ENCODE measurements around the gene DCANP1. TPM values are rescaled to one million over a fixed set of nuclear protein-coding genes. Genes with fewer than 3 reads are reported as not detected.

The DCANP1 gene
- total RNA-seq, 1 donor from 2014 or later = not detected

DNA sequence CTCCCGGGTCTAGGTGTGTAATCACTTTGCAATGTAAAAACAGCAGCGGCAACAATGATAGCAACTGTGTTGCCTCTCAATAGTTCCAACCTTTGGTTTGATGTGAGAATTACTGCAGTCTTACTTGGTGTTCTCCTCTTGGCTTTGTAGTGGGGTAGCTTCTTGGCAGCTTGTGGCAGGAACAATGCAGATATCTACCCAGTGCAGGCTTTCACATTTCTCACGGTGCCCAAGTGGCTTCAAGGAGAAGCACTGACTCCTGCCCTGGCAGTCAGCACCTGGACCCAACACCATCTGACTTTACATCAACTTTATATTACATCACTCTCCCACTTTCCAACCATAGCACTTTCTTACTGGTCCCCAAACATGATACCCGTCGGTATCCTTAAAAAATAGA, 33.4 kb upstream of the DCANP1 start:
- no peak for DNase-seq (ENCODE audit: low read depth in 2 of 2)

DNA sequence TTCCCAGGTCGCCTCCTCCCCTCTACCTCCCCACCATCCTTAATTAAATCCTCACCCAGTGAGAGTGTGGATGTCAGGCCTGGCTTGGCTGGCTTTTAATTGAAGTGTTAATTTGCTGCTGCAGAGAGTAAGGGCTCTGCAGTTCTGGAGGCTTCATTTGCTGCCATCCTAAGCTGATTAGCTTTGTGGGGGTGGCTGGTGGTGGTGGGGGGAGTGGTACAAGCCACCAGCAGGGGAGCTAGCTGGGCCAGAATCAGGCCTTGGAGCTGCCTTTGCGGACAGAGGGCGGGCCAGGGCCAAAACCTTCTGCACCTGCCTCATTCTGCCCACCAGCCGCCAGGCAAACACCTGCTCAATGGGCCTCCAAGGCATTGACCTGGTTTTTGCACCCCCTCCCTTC, 31.8 kb upstream of the DCANP1 start:
- DNase-seq (ENCODE audit: low read depth in 2 of 2) = no peak

- no peak for DNase-seq (ENCODE audit: low read depth in 2 of 2)
Observed at GRCh38 chr5:135477613-135478066, 30.5 kb upstream of the DCANP1 start.

DNA sequence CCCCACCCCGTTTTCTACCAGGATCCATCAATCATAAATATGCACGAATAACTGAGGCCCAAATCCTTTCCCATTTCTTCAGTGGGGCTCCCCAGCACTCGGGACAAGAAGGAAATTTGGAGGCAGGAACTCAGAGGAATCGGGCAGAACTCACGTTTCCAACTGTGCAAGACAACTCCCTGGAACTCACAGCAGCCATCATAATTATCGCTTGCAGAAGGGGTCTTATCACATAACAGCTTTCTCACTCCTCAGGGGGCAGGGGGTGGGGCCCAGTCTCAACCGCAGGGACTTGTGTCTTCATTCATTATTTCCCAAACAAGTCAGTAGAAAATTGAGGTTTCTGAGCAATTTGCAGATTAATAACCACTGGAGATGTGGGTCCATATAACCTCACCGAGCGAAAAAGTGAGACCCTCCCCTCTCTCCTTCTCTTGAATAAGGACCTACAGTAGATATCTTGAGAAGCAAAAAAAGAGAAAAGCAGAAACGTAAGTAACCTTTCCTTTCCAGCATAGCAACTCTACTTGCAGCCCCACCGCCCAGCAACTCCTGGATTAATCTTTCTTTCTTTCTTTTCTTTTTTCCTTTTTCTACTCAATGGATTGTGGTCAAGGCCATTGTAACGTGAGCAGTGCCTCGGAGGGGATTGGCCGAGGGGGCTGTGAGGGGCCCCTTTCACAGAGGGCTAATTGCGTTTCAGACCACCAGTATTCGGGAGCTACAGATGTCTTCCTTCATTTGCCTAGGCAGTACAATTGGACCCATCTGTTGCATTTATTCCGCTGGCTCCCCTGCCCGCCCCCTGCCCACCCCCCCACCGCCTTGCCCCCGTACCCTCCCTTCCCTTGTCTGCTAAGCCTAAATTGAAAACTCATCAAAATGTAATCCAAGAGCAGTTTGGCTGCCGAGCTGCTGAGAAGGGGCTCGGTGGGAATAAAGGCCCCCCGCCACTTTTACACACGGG, 29.8 kb upstream of the DCANP1 start:
- DNase-seq (ENCODE audit: low read depth in 2 of 2) = no peak

DNA sequence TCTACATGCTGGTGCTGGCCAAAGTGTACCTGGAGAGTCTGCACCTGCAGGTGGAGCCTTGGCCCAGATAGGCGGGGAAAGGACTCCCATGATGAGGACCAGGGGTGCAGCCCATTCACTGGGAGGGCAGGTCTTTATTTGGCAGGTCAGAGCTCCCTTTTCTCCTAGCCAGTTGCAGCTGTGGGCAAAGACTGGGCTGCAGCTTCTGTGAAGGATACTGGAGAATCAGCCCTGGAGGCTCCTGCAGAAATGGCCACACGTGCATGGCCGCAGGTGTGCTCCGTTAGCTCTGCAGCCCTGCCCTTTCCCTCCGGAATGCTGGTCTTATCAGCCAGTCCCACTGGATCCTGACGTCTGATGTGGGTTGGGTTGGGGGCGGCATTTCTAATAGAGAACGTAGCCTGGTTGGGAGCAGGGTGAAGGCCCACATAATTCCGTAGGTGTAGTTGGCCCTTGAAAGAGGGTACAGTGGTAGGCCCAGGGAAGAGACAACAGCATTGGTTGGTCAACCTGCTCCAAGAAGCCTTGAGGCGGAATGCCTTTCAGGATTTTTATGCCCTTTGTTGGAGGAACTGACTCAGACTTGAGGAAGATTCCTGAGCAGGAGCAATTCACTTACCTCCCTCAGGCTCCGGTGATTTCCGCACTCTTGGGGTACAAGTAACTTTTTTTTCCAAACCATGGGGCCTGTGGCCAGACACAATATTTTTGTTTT, 27.0 kb upstream of the DCANP1 start:
- DNase-seq (ENCODE audit: low read depth in 2 of 2) = no peak

DNA sequence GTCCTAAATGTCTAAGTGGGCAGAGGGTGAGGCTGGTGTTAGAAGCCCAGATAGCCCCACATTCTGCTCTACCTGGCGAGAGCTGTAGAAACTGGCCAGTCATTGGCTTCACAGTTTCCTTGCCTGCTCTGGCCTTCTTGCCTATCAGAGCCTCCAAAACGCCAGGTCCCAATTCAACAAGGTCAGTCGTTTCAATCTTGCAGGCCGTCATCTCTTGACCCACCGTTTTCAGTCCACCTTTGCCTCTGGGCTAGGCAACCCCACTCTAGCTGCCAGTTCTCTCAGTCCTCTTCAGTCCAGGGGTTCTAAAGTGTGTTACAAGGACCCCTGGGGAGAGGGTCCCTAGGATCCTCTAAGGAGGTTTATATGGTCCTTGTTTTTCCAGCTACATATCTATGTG, 25.0 kb upstream of the DCANP1 start:
- DNase-seq (ENCODE audit: low read depth in 2 of 2) = no peak

DNA sequence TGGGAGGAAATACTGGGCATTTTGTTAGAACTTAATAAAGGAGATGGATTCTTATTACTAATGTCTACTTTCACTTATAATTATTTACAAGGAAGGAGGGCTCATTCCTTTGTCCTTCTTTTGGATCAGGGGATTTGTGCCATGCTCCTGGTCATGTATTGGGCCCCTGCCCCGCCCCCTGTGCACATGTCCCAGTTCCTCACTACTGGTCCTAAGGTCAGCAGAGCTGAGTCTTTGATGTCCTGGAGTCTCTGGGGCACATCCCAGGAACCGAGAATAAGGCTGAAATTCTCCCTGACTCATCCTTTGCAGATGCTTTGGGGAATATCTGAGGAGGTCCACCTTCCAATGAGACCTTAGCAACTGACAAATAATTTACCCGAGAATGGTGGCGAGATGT, 24.6 kb upstream of the DCANP1 start:
- no peak for DNase-seq (ENCODE audit: low read depth in 2 of 2)

GRCh38 chr5:135469911-135470310, 22.8 kb upstream of the DCANP1 start:
- DNase-seq (ENCODE audit: low read depth in 2 of 2) = no peak

GRCh38 chr5:135468541-135468940, 21.4 kb upstream of the DCANP1 start:
- no peak for DNase-seq (ENCODE audit: low read depth in 2 of 2)

DNA sequence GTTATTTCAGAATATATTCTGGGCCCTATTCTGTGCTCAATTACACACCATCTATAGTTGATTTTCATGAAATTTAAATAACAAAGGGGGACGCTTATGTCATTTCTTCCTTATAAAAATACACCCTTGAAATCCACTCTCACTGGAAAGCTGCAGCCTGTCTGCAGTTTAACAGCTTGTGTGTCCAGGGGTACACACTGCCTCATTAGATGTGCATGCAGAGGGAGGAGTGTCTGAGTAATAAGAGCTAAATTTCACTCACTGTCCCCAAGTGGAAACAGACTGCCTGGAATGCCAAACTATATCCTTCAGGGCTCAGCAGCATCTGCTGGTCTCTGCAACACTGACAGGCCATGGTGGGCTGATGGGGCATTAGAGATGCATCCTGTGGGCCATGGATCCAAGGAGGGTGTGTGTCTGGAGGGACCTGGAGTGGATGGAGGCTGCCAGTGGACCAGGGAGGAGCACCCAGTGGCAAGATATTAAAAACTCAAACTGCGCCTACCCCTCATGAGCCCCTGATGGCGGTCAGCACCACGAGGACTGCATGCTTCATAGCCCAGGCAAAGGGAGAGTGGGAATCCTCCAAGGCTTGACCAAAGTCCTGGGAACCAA, 20.8 kb upstream of the DCANP1 start:
- DNase-seq (ENCODE audit: low read depth in 2 of 2) = no peak

- DNase-seq (ENCODE audit: low read depth in 2 of 2) = no peak
Observed at GRCh38 chr5:135467051-135467625, 20.0 kb upstream of the DCANP1 start.

- DNase-seq (ENCODE audit: low read depth in 2 of 2) = peak; percentile 67 to 75
Observed at GRCh38 chr5:135466178-135467050, 19.3 kb upstream of the DCANP1 start.

DNA sequence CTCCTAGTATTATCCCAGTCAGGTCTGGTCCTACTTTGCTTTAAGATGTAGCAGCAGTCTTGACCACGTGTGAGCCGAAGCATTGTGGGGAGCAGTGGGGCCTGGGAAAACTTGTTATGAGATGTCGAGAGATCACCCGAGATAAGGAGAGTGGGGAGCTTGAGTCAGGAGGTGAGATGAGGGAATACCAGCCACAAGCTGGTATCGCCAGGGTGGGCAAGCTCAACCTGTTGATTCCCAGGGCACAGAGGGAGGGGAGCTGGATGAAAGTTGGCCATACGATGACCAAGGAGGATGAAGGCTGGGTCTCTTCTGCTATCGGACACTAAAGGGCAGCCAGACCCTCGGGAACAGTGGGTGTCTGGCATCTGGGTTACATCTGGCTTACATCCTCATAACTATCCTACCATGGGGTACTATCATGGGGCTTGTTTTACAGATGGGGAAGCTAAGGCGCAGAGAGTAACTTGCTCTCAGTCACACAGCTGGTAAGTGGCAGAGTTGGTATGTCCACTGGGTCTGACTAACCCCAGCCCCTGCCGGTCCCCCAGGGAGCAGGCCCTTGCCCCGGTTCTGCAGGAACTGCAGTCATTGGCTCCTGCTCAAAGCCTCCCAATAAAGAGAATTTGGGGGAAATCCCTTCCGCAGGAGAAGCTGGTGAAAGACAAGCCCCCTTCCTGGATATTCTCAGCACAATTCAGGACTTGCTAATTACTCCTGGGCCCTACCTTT, 18.4 kb upstream of the DCANP1 start:
- no peak for DNase-seq (ENCODE audit: low read depth in 2 of 2)

DNA sequence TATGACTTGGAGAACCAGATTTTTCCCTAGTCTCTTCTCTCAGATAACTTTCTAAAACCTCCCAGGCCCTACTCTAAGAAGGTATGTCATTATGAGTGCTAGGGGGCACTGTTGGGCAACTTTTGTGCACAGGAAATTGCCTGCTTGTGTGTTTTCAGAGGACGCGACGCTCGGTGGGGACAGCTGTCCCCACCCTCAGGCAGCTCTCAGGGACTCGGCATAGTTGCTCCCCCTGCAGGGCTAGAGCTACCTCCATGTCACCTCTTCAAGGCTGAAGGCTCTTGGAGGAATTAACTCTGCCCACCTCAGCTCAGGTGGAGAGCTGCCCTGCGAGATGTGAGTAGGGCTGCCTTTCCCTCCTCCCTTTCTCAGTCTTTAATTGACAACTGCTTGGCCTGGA, 15.2 kb upstream of the DCANP1 start:
- DNase-seq (ENCODE audit: low read depth in 2 of 2) = peak; percentile 54 to 61

GRCh38 chr5:135461481-135462151, 14.5 kb upstream of the DCANP1 start:
- no peak for DNase-seq (ENCODE audit: low read depth in 2 of 2)

DNA sequence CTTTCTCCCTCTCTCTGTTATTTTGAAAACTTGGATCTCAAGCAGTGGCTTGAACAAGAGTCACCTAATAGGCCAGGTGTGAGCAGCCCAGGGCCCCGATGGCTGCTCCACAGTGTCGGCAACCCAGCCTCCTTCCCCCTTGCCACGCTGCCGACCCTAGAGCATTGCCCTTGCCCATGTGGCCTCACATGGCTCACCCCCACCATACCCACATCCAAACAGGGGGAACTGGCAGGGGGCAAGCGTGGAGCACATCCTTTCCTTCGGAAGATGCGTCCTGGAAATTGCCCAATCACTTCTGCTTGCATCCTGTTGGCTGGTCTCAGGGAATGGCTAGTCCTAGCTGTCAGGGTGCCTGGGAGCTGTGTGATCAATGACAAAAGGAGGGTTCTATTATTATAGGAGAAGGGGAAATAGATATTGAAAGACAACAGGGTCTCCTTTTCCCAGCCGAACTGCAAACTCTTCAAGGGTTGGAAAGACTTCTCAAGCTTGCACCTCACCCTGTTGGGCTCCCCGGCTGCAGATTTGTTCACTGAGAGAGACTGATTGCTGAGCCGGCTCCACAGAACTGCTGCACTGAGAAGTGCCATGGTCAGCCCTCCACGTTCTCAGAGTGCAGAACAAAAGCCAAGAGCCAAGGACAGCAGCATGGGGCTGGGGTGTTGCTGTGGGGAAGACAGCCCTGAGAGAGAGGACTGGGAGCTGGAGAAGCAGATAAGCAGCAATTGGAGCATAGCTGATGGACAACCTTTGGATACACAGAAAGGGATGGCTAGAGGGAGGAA, 13.3 kb upstream of the DCANP1 start:
- no peak for DNase-seq (ENCODE audit: low read depth in 2 of 2)

GRCh38 chr5:135458921-135459331, 11.8 kb upstream of the DCANP1 start:
- no peak for DNase-seq (ENCODE audit: low read depth in 2 of 2)

- no peak for DNase-seq (ENCODE audit: low read depth in 2 of 2)
Observed at GRCh38 chr5:135458356-135458755, 11.2 kb upstream of the DCANP1 start.
